Renal cortex interstitium (tissue), 11 donors: ENCODE measurements around the gene PCCB. TPM values are rescaled to one million over a fixed set of nuclear protein-coding genes. Genes with fewer than 3 reads are reported as not detected.
"Not testable (repeated sequence)": the region's sequence is repeated elsewhere in the genome, so short reads cannot be mapped to it uniquely, and the experiment has no call there.

Source experiments
- DNase-seq, 11 donors: peaks; one replicate each; pipeline ENCODE4 v3.0.0-alpha.2; 2013; ENCODE audit warnings: low read depth in 9 of 11, low spot score in 4 of 11; ENCODE audit errors: extremely low read depth in 1 of 11
- polyA plus RNA-seq, 3 donors: library from polyadenylated mRNA; unstranded; fragments of 120-200 nt; gene quantifications; one replicate each; pipeline ENCODE4 v1.2.1, GENCODE V29; 2013; ENCODE audit not compliant: insufficient read length in 3 of 3

PCCB gene
- polyA plus RNA-seq, 3 donors = 60.6 to 63.9 (median 61.6) TPM

DNA sequence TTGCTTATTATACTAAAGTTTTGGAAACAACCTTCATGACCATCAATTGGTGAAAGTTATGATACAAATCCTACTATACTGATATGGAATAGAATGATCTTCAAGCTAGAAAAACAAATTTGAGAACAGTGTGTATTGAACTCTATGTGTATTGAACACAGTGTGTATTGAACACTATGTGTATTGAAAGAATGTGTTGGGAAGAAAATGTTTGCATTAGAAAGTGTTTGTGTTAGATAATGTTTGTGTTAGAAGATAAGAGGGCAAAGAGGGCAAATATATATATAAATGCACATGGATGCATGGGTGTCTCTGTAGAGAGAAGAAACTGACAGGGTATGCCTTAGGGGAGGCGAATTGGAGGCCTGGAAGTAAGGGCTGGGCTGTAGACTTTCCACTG is 42.4 kb downstream of the PCCB start:
- DNase-seq = no peak

DNA sequence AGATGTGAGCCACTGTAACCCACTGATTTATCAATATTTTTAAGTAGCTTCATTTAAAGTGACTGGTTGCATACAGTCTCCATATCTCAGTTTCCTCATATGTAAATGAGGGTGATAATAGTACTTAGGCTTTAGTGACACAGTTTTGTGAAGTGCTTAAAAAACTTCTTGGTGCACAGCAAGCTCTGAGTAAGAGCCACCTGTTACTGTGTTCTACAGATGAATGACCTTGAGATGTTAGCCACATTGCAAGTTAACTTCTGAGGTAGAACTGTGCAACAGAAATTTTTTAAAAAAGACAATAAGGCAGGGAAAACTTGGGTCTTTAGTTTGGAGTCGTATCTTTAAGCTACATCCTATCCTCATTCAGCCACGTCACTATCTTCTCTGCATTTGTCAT is 43.1 kb downstream of the PCCB start:
- no peak for DNase-seq

DNA sequence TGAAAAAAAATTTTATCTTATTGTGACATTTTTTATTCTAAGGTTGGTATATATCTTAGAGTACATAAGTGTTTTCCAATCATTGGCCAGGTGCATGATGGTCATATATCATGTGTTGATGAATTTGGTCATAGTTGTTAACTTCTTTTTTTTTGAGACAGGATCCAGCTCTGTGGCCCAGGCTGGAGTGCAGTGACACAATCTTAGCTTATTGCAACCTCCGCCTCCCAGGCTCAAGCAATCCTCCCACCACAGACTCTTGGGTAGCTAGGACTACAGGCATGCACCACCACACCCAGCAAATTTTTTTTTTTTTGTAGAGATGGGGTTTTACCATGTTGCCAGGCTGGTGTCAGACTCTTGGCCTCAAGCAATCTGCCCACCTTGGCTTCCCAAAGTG is 44.0 kb downstream of the PCCB start:
- no peak for DNase-seq

DNA sequence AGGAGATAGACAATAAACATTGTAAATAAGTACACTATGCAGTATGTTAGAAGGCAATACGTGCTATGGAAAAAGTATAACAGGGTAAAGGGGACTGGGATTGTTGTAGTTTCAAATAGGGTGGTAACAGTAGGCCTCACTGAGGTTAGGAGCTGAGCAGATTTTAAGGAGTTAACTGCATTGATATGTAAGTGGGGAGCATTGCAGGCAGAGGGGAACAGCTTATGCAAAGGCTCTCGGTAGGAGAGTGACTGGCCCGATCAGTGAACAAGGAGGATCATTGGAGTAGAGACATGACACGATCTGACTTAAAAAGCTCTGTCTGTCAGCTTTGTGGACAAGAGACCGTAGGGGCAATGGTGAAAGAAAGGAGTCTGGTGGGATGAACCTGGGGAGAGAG is 46.8 kb downstream of the PCCB start:
- no peak for DNase-seq

DNA sequence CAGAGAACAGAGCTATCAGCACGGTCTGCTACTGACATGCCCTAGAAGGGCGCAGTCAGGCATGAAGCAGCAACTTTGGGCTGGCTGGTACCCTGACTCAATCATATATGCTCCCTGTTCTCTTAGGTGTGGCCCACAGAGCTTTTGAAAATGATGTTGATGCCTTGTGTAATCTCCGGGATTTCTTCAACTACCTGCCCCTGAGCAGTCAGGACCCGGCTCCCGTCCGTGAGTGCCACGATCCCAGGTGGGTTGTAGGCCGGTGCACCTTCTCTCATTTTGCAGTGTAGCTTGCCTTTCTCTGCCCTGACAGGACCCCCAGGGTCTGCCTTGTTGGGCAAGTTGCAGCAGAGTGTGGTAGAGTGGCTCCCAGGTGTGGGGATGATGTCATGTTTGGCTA is 47.7 kb downstream of the PCCB start:
- DNase-seq = no peak

DNA sequence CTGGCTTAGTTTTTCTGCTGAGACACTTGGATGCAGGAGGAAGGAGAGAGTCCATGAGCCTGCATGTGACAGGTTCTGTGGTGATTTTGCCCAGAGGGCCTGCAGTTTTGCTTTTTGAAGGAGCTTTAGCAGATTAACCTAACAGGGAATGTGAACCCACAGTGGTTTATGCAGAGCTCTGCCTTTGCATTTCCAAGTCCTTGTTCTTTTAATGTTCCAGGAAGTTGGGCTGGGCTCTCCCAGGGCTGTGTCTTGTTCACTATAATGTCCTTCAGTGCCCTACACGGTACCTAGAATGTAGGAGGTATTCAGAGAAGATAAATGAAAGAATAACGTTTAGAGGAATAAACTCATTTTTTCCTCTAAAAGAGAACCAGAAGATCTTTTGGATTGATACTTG is 50.3 kb downstream of the PCCB start:
- no peak for DNase-seq

DNA sequence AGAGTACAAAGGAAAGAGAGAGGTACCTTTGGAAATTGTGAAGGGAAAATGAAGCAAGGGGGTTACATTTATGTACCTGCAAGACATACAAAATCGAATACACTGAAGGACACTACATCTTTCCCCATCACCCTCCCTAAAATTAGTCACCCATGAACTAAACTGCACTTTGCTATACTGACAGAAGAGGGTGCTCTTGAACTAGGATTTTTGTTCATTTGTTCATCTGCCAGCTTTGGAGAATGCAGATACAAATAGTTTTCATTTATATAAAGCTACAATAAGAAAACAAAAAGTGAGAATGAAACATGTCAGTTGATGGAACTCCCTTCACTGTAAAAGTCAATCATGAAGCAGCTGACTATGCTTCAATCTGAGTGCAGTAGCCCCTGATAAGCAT is 55.7 kb downstream of the PCCB start:
- DNase-seq = no peak

DNA sequence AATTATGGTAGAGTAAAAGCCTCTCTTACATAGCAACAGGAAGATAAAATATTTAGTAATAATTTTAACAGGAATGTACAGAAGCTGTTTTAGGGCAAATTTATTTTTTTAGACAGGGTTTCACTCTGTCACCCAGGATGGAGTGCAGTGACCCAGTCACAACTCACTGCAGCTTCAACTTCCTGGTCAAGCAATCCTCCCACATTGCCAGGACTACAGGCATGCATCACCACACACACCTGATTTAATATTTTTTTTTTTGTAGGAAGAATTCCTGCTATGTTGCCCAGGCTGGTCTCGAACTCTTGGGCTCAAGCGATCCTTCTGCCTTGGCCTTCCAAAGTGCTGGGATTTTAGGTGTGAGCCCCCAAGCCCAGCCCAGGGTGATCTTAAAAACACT is 61.1 kb downstream of the PCCB start:
- DNase-seq = peak in 1 of 11 donors; percentile 13

DNA sequence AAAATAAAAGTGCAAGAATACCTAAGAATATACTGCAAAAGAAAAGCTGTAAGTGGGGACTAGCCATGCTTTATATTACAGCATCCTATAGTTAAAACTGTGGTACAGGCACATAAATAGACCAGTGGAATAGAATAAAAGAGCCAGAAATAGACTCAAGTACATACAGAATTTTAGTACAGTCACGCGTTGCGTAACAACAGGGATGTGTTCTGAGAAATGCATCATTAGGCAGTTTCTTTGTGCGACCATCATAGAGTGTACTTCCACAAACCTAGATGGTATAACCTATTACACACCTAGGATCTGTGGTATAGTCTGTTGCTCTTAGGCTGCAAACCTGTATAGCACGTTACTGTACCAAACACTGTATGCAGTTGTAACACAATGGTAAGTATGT is 61.8 kb downstream of the PCCB start:
- no peak for DNase-seq

DNA sequence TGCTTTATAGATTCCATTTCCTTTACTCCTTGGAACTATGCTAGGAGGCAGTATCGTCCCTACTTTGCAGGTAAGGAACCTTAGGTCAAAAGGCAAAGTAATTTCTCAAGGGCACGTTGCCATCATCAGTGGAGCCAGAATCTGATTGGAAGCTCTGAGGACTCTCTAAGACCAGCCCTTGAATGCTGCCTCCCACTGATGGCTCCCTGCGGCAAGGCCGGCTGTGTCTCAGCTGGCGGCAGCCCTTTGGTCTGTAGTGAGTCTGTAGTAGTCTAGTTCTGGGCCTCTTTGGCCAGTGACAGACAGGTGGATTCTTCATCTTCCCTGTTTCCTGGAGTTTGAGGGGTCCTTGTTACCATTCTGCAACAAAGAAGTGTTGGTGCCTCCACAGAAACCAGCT is 76.2 kb downstream of the PCCB start:
- DNase-seq = no peak

DNA sequence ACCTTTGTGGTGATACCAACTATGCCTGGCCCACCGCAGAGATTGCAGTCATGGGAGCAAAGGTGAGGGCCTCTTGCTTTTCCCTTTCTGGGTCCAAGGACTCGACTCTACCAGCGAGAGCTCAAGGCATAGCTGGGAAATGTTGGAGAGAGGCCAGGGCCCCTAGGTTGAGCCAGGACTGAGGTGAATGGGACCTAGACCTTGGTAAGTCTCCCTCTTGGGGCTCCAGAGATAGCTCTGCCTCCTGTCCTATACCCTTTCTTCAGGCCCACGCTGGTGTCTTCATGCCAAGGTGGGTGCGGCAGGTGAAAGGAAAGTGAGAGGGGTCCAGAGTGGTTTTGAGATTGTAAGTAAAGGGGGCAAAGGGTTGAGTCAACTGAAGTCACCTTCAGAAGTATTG is 77.5 kb downstream of the PCCB start:
- DNase-seq = no peak

DNA sequence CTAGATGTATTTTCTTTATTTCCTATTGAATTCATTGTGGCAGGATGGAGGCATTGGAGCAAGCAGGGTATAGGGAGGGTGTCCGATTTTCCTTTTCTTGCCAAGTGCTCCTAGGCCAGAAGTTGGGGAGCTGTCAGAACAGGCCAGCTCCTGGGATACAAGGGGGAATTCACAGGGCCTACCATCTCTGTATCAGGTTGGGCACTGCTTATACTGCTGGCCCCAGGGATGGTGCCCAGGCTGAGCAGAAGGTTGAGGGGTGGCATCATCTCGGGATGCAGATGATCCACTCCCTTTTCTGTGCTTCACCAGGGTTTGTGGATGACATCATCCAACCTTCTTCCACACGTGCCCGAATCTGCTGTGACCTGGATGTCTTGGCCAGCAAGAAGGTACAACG is 79.5 kb downstream of the PCCB start:
- DNase-seq = no peak

DNA sequence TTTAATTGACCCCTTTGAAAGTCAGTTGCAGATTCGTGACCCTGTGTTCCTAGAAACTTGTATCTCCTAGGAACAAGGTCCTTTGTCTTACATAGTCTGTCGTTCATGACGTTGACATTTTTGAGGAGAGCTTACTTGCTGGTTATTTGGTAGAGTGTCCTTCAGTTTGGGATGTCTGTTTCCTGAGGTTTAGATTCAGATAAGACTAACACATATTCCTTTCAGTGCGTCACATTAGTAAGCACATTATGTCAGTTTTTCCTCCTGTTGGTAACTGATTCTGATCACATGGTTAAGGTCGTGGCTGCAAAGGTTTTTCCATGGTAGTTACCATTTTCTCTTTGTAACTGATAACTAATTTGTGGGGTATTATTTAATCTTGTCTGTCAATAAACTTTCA is 80.8 kb downstream of the PCCB start:
- DNase-seq = no peak

DNA sequence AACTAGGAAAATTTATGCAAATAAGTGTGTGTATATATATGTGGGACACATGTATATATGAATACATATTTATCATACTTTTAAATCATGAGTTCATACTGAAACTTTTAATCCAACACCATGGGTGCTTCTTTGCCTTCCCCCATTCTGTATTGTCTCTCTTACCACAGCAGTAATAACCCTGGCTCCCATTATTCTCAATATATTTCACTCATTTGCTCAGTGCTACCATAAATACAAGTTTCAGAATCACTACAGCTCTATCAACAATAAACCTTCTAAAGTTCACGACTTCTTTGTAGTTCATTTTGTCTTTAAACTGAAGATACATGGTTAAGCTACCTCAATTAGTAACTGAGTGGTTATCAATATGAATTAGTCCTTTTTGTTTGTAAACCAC is 82.2 kb downstream of the PCCB start:
- no peak for DNase-seq

DNA sequence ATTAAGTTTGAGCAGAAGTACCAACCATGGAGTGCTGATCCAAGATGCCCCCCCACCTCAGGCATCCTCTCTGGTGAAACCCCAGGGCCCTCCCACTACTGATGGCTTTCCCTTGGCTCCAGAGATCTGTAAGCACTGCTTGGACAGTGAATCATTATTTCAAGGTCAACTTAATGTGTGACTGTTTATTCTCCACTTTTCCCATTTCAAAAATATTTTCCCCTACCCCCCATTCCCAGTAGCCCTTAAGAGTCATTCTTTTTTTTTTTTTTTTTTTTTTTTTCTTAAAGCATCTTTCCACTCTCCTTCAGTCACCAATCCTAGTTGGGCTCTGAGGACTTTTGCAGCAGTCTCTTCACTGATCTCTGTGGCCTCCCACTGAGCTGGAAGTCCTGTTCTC is 82.6 kb downstream of the PCCB start:
- no peak for DNase-seq

DNA sequence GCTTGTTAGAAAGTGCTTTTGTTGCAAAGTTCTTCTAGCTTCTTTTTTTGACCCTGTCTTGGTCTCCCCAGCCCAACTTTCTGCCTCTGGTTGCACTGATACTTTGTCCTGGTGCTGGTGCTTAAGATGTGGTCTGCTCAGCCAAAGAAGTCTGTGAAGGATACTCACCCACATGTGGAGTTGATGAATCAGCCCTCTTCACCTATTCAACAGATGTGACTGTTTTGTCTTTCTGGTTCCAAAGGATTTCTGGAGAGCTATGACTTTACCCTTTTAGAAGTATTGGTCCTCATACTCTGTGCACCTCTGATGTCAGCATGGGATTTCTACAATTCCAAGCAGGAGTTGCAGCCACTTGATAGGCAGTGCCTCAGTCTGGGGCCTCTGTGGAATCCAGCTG is 84.1 kb downstream of the PCCB start:
- DNase-seq = no peak

DNA sequence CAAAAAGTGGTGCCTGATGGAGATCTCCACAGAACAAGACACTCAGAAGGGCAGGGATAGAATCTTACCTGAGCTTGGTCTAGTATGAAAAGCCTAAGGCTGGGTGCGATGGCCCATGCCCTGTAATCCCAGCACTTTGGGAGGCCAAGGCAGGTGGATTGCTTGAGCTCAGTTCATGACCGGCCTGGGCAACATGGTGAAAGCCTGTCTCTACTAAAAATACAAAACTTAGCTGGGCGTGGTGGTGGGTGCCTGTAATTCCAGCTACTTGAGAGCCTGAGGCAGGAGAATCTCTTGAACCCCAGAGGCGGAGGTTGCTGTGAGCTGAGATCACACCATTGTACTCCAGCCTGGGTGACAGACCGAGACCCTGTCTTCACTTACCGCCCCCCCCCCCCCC is 84.6 kb downstream of the PCCB start:
- DNase-seq = not testable (repeated sequence)

DNA sequence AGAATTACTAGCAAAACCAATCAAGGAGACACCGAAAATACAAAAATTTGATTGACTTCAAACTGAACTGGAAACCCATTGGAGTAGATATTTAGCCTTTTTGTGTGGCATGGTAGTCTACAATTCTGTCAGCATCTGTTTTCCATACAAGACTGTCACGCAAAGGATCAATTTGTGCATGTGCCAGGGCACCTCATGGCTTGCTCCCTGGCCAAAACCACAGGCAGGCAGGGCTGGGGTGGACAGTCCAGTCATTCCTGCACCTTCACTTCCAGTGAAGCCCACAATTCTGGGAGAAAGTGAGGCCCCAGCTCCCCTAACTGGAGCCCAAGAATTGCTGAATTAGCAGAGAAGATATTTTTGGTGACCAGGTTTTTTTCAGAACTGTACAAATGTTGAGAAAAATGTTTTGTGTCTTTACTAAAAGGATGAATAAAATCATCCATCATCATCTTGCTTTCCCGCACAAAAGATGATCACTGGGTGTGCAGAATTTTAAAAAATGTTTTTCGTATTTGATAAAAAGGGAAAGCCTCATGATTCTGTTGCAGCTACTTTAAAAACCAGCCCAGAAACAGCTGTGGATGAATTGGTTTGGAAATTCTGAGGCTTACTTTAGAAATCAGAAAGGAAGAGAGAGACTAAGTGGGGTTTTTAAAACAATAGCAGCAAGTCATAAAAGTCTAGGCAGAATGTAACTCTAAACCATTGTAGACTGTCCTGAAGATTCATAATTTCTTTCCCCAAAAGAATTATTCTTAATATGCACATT is 86.4 kb downstream of the PCCB start:
- no peak for DNase-seq

DNA sequence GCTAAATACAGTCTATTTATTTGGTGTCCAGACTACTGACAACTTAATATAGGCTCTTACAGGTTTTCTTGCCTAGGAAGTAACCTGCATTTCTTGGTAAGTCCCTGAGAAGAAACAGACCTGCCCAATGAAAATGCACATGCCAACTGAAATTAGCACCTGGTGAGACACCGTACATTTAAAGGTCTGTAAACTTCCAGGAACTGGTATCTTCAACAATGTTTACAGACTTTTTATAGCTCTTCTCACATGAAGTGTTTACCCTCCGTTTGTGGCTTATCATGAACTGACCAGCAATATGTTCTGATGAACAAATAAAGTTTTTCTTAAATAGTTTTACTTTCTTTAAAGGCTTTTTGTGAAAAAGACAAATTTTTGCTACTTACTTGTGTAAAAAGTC is 93.3 kb downstream of the PCCB start:
- no peak for DNase-seq

DNA sequence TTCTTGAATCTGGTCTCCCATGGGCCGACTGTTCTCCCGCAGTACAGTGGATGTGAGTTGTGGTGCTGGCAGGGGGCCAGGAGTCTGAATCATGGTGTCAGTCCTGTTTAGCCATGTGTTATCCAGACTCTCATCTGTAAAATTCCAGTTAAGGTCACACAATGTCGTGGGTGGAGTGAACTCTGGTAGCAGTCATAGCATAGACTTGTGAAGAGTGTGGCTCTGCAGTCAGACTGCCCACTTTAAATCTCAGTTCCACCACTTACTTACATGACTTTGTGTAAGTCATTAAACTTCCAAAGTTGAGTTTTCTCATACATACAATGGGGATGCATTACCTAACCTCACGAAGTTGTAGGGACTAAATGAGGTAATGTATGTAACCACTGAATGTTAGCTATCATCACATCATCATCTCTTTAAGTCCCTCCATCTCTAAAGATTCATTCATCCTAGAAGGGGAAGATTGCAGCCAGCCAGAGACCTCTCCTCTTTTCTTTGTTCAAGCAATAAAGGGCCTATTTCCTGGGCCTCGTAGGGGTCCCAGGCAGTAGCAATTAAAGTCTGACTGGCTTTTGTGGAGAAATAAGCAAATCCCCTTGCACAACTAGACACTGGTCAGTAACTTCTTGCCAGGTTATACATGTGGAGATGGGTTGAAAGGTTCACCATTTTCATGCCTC is 93.9 kb downstream of the PCCB start:
- peak in 7 of 11 donors; percentile 1 to 18 (median 4) for DNase-seq

DNA sequence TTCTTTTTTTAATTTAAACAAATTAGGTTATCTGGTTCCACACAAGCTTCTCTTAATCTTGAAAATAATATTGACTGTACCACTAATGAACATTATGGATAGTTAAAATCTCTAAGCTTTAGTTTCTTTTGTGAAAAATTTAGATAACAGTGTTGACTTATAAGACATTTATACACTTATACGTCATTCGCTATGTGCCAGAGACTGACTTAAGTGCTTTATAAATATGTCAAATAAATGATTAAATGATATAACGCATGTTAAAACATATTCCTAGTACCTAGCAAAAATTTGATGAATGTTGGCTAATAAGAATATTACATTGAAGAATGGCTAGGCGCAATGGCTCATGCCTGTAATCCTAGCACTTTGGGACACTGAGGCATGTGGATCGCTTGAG is 96.3 kb downstream of the PCCB start:
- DNase-seq = no peak
